Measurements from ENCODE around the gene CEP250.

DNA sequence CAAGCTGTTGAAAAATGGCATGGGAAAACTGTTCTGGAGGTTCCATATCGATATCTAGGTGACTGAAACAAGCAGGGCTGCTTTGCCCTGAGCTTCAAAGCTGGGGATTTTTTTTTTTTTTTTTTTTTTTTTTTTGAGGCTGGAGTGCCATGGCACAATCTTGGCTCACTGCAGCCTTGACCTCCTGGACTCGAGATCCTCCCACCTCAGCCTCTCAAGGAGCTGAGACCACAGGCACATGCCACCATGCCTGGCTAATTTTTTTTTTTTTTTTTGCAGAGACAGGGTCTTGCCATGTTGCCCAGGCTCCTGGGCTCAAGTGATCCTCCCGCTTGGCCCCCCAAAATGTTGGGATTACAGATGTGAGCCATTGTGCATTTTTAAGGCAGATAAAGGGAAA lies 97.5 kb downstream of the CEP250 start:
- TF ChIP-seq POLR2A (IDR thresholded peaks at IDR 0.05; ENCODE audit: low read depth, low read length) (no peak), TAF1 (IDR thresholded peaks at IDR 0.05; ENCODE audit: borderline replicate concordance, low read depth, low read length) (no peak), POLR2AphosphoS5 (IDR thresholded peaks at IDR 0.05; ENCODE audit: low read depth, low read length) (no peak)
